Measurements from ENCODE around the gene TMEM131. TPM values are rescaled to one million over a fixed set of nuclear protein-coding genes. Genes with fewer than 3 reads are reported as not detected.

TMEM131 gene
- total RNA-seq, 1 donor from 2014 or later: 32.9 TPM

GRCh38 chr2:97735161-97735561 lies 260.6 kb downstream of the TMEM131 start:
- Histone ChIP-seq H3K27me3 (ENCODE audit: control insufficient read depth in 3 of 3, insufficient read depth in 3 of 3, low read length in 3 of 3) (peaks cover 0 to 2% (median 0%) of the 10 kb centered on the region in 3 donors), H3K4me1 (ENCODE audit: control insufficient read depth in 3 of 3, insufficient read depth in 3 of 3, low read length in 3 of 3) (no peaks in the 10 kb centered on the region), H3K4me3 (ENCODE audit: low read length in 3 of 3) (no peak overlapping the region), H3K9me3 (ENCODE audit: control insufficient read depth in 3 of 3, low read length in 3 of 3) (peaks cover 0 to 3% (median 0%) of the 10 kb centered on the region in 3 donors), H3K9ac (ENCODE audit: low read depth in 1 of 3, low read length in 3 of 3) (no peak overlapping the region), H3K36me3 (ENCODE audit: control insufficient read depth in 3 of 3, insufficient read depth in 3 of 3, low read length in 3 of 3) (no peaks in the 10 kb centered on the region), H3K27ac (ENCODE audit: low read depth, low read length) (no peak overlapping the region)

DNA sequence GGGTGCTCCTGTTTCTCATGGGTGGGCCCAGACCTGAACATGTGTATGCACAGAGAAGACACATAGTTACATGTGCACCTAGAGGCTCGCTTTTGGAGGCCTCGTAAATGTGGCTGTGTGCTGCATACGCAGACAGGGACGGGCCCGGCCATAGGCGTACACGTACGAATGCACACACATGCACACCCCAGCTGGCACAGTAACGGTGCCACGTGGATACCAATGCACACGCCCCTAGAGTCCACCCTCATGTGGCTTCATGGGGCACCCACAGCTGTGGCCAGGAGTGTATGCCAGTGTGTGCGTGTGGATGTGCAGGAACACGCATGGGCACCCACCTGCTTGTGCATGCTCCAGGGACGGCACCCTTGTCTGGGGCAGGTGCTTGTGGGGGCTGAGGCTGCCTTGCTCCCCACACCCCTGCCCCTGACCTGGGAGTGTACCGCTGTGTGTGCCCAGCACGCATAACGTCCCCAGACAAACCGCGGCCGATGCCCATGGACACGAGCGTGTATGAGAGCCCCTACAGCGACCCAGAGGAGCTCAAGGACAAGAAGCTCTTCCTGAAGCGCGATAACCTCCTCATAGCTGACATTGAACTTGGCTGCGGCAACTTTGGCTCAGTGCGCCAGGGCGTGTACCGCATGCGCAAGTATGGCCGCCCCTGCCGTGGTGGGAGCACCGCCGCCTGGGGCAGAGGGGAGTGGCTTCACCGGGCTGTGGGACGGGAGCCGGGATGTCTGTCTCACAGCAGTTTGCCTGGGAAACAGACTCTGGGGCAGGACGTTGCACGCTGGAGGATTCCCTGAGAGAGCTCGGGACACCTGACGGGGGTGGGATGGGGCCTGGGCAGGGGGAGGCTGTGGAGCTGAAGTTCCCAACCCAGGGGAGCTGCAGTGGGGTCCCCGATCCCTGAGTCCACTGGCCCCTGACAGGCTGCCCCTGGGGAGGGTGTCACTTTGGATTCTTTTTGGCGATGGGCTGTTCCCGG lies 261.4 kb downstream of the TMEM131 start:
- Histone ChIP-seq H3K36me3 (ENCODE audit: control insufficient read depth in 3 of 3, insufficient read depth in 3 of 3, low read length in 3 of 3) (no peaks in the 10 kb centered on the region), H3K27ac (ENCODE audit: low read depth, low read length) (no peak overlapping the region), H3K27me3 (ENCODE audit: control insufficient read depth in 3 of 3, insufficient read depth in 3 of 3, low read length in 3 of 3) (peaks cover 0 to 2% (median 0%) of the 10 kb centered on the region in 3 donors), H3K4me3 (ENCODE audit: low read length in 3 of 3) (no peak overlapping the region), H3K9me3 (ENCODE audit: control insufficient read depth in 3 of 3, low read length in 3 of 3) (peaks cover 0 to 4% (median 0%) of the 10 kb centered on the region in 3 donors), H3K9ac (ENCODE audit: low read depth in 1 of 3, low read length in 3 of 3) (no peak overlapping the region), H3K4me1 (ENCODE audit: control insufficient read depth in 3 of 3, insufficient read depth in 3 of 3, low read length in 3 of 3) (no peaks in the 10 kb centered on the region)

GRCh38 chr2:97733341-97734035 lies 262.3 kb downstream of the TMEM131 start:
- H3K4me3 ChIP-seq (ENCODE audit: low read length in 3 of 3): no peak overlapping the region

GRCh38 chr2:97732436-97733340 lies 263.1 kb downstream of the TMEM131 start:
- no peak overlapping the region for H3K27ac ChIP-seq (ENCODE audit: low read depth, low read length)
- H3K36me3 ChIP-seq (ENCODE audit: control insufficient read depth in 3 of 3, insufficient read depth in 3 of 3, low read length in 3 of 3): no peaks in the 10 kb centered on the region
- peaks cover 0 to 4% (median 0%) of the 10 kb centered on the region in 3 donors for H3K9me3 ChIP-seq (ENCODE audit: control insufficient read depth in 3 of 3, low read length in 3 of 3)
- peaks cover 0 to 2% (median 0%) of the 10 kb centered on the region in 3 donors for H3K27me3 ChIP-seq (ENCODE audit: control insufficient read depth in 3 of 3, insufficient read depth in 3 of 3, low read length in 3 of 3)
- no peak overlapping the region for H3K4me3 ChIP-seq (ENCODE audit: low read length in 3 of 3)
- no peak overlapping the region for H3K9ac ChIP-seq (ENCODE audit: low read depth in 1 of 3, low read length in 3 of 3)
- no peaks in the 10 kb centered on the region for H3K4me1 ChIP-seq (ENCODE audit: control insufficient read depth in 3 of 3, insufficient read depth in 3 of 3, low read length in 3 of 3)

More at GRCh38 chr2:97733341-97734035, 262.3 kb downstream of the TMEM131 start:
- no peak overlapping the region for H3K27ac ChIP-seq (ENCODE audit: low read depth, low read length)
- H3K9ac ChIP-seq (ENCODE audit: low read depth in 1 of 3, low read length in 3 of 3): no peak overlapping the region
- H3K9me3 ChIP-seq (ENCODE audit: control insufficient read depth in 3 of 3, low read length in 3 of 3): peaks cover 0 to 4% (median 0%) of the 10 kb centered on the region in 3 donors
- H3K4me1 ChIP-seq (ENCODE audit: control insufficient read depth in 3 of 3, insufficient read depth in 3 of 3, low read length in 3 of 3): no peaks in the 10 kb centered on the region
- peaks cover 0 to 2% (median 0%) of the 10 kb centered on the region in 3 donors for H3K27me3 ChIP-seq (ENCODE audit: control insufficient read depth in 3 of 3, insufficient read depth in 3 of 3, low read length in 3 of 3)
- no peaks in the 10 kb centered on the region for H3K36me3 ChIP-seq (ENCODE audit: control insufficient read depth in 3 of 3, insufficient read depth in 3 of 3, low read length in 3 of 3)

GRCh38 chr2:97731274-97732020 lies 264.3 kb downstream of the TMEM131 start:
- Histone ChIP-seq H3K27ac (ENCODE audit: low read depth, low read length) (no peak overlapping the region), H3K9me3 (ENCODE audit: control insufficient read depth in 3 of 3, low read length in 3 of 3) (peaks cover 0 to 4% (median 0%) of the 10 kb centered on the region in 3 donors), H3K27me3 (ENCODE audit: control insufficient read depth in 3 of 3, insufficient read depth in 3 of 3, low read length in 3 of 3) (no peaks in the 10 kb centered on the region), H3K9ac (ENCODE audit: low read depth in 1 of 3, low read length in 3 of 3) (no peak overlapping the region), H3K4me1 (ENCODE audit: control insufficient read depth in 3 of 3, insufficient read depth in 3 of 3, low read length in 3 of 3) (no peaks in the 10 kb centered on the region), H3K4me3 (ENCODE audit: low read length in 3 of 3) (no peak overlapping the region), H3K36me3 (ENCODE audit: control insufficient read depth in 3 of 3, insufficient read depth in 3 of 3, low read length in 3 of 3) (no peaks in the 10 kb centered on the region)

DNA sequence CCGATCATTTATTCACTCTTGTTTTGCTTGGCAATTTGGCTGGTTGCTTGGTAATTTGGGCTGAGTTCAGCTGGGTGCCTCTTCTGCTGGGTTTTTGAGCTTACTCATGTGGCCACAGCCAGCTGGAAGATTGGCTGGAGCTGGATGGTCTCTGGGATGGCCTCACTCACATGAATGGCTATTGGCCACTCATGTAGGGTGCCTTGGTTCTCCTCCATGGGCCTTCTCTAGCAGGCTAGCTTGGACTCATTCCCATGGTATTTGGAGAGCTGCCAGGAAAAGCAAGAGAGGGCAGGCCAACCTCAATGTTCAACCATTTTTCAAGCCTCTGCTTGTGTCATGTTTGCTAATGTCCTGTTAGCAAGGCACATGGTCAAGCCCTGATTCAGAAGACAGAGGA lies 265.5 kb downstream of the TMEM131 start:
- Histone ChIP-seq H3K27me3 (ENCODE audit: control insufficient read depth in 3 of 3, insufficient read depth in 3 of 3, low read length in 3 of 3) (no peaks in the 10 kb centered on the region), H3K9me3 (ENCODE audit: control insufficient read depth in 3 of 3, low read length in 3 of 3) (peaks cover 0 to 4% (median 0%) of the 10 kb centered on the region in 3 donors), H3K4me1 (ENCODE audit: control insufficient read depth in 3 of 3, insufficient read depth in 3 of 3, low read length in 3 of 3) (peaks cover 0 to 10% (median 4%) of the 10 kb centered on the region in 3 donors), H3K36me3 (ENCODE audit: control insufficient read depth in 3 of 3, insufficient read depth in 3 of 3, low read length in 3 of 3) (no peaks in the 10 kb centered on the region), H3K9ac (ENCODE audit: low read depth in 1 of 3, low read length in 3 of 3) (no peak overlapping the region), H3K27ac (ENCODE audit: low read depth, low read length) (no peak overlapping the region), H3K4me3 (ENCODE audit: low read length in 3 of 3) (no peak overlapping the region)

- H3K36me3 ChIP-seq (ENCODE audit: control insufficient read depth in 3 of 3, insufficient read depth in 3 of 3, low read length in 3 of 3): no peaks in the 10 kb centered on the region
- H3K27ac ChIP-seq (ENCODE audit: low read depth, low read length): no peak overlapping the region
- no peak overlapping the region for H3K9ac ChIP-seq (ENCODE audit: low read depth in 1 of 3, low read length in 3 of 3)
- no peak overlapping the region for H3K4me3 ChIP-seq (ENCODE audit: low read length in 3 of 3)
- H3K27me3 ChIP-seq (ENCODE audit: control insufficient read depth in 3 of 3, insufficient read depth in 3 of 3, low read length in 3 of 3): no peaks in the 10 kb centered on the region
- peaks cover 0 to 4% (median 0%) of the 10 kb centered on the region in 3 donors for H3K9me3 ChIP-seq (ENCODE audit: control insufficient read depth in 3 of 3, low read length in 3 of 3)
- H3K4me1 ChIP-seq (ENCODE audit: control insufficient read depth in 3 of 3, insufficient read depth in 3 of 3, low read length in 3 of 3): peaks cover 0 to 10% (median 4%) of the 10 kb centered on the region in 3 donors
These were observed 267.5 kb downstream of the TMEM131 start for GRCh38 chr2:97728091-97728731.

GRCh38 chr2:97727296-97727695 lies 268.5 kb downstream of the TMEM131 start:
- H3K27me3 ChIP-seq (ENCODE audit: control insufficient read depth in 3 of 3, insufficient read depth in 3 of 3, low read length in 3 of 3): no peaks in the 10 kb centered on the region
- no peak overlapping the region for H3K4me3 ChIP-seq (ENCODE audit: low read length in 3 of 3)
- no peaks in the 10 kb centered on the region for H3K36me3 ChIP-seq (ENCODE audit: control insufficient read depth in 3 of 3, insufficient read depth in 3 of 3, low read length in 3 of 3)
- H3K27ac ChIP-seq (ENCODE audit: low read depth, low read length): no peak overlapping the region
- H3K9ac ChIP-seq (ENCODE audit: low read depth in 1 of 3, low read length in 3 of 3): no peak overlapping the region
- peaks cover 0 to 10% (median 4%) of the 10 kb centered on the region in 3 donors for H3K4me1 ChIP-seq (ENCODE audit: control insufficient read depth in 3 of 3, insufficient read depth in 3 of 3, low read length in 3 of 3)
- peaks cover 0 to 4% (median 0%) of the 10 kb centered on the region in 3 donors for H3K9me3 ChIP-seq (ENCODE audit: control insufficient read depth in 3 of 3, low read length in 3 of 3)
